HG03108 (cell line): ENCODE data around the gene GAA.

Experiments used
- ATAC-seq: cut with Tn5 transposase; IDR thresholded peaks from one replicate; pipeline ENCODE4 v1.9.1; 2021; ENCODE audit warnings: moderate library complexity; ENCODE audit not compliant: unreplicated experiment

The GAA gene

DNA sequence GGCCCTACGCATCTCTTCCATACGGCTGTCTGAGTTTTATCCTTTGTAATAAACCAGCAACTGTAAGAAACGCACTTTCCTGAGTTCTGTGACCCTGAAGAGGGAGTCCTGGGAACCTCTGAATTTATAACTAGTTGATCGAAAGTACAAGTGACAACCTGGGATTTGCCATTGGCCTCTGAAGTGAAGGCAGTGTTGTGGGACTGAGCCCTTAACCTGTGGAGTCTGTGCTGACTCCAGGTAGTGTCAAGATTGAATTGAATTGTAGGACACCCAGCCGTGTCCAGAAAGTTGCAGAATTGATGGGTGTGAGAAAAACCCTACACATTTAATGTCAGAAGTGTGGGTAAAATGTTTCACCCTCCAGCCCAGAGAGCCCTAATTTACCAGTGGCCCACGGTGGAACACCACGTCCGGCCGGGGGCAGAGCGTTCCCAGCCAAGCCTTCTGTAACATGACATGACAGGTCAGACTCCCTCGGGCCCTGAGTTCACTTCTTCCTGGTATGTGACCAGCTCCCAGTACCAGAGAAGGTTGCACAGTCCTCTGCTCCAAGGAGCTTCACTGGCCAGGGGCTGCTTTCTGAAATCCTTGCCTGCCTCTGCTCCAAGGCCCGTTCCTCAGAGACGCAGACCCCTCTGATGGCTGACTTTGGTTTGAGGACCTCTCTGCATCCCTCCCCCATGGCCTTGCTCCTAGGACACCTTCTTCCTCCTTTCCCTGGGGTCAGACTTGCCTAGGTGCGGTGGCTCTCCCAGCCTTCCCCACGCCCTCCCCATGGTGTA, 1.5 kb downstream of the GAA start:
- no peak for ATAC-seq

DNA sequence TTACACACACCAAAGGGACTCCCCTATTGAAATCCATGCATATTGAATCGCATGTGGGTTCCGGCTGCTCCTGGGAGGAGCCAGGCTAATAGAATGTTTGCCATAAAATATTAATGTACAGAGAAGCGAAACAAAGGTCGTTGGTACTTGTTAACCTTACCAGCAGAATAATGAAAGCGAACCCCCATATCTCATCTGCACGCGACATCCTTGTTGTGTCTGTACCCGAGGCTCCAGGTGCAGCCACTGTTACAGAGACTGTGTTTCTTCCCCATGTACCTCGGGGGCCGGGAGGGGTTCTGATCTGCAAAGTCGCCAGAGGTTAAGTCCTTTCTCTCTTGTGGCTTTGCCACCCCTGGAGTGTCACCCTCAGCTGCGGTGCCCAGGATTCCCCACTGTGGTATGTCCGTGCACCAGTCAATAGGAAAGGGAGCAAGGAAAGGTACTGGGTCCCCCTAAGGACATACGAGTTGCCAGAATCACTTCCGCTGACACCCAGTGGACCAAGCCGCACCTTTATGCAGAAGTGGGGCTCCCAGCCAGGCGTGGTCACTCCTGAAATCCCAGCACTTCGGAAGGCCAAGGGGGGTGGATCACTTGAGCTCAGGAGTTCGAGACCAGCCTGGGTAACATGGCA, 2.2 kb downstream of the GAA start:
- no peak for ATAC-seq

DNA sequence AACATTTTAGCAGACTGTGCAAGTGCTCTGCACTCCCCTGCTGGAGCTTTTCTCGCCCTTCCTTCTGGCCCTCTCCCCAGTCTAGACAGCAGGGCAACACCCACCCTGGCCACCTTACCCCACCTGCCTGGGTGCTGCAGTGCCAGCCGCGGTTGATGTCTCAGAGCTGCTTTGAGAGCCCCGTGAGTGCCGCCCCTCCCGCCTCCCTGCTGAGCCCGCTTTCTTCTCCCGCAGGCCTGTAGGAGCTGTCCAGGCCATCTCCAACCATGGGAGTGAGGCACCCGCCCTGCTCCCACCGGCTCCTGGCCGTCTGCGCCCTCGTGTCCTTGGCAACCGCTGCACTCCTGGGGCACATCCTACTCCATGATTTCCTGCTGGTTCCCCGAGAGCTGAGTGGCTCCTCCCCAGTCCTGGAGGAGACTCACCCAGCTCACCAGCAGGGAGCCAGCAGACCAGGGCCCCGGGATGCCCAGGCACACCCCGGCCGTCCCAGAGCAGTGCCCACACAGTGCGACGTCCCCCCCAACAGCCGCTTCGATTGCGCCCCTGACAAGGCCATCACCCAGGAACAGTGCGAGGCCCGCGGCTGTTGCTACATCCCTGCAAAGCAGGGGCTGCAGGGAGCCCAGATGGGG, 3.1 kb downstream of the GAA start:
- ATAC-seq = no peak

DNA sequence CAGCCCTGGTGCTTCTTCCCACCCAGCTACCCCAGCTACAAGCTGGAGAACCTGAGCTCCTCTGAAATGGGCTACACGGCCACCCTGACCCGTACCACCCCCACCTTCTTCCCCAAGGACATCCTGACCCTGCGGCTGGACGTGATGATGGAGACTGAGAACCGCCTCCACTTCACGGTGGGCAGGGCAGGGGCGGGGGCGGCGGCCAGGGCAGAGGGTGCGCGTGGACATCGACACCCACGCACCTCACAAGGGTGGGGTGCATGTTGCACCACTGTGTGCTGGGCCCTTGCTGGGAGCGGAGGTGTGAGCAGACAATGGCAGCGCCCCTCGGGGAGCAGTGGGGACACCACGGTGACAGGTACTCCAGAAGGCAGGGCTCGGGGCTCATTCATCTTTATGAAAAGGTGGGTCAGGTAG, 3.6 kb downstream of the GAA start:
- ATAC-seq = no peak

- no peak for ATAC-seq
Observed at GRCh38 chr17:80105762-80106161, 4.4 kb downstream of the GAA start.

GRCh38 chr17:80106176-80106575, 4.8 kb downstream of the GAA start:
- no peak for ATAC-seq

- no peak for ATAC-seq
Observed at GRCh38 chr17:80106751-80107150, 5.4 kb downstream of the GAA start.

- ATAC-seq = no peak
Observed at GRCh38 chr17:80107231-80108021, 6.0 kb downstream of the GAA start.

- ATAC-seq = no peak
Observed at GRCh38 chr17:80108036-80108971, 6.9 kb downstream of the GAA start.

- no peak for ATAC-seq
Observed at GRCh38 chr17:80109066-80109660, 7.8 kb downstream of the GAA start.

- no peak for ATAC-seq
Observed at GRCh38 chr17:80109713-80110446, 8.5 kb downstream of the GAA start.

DNA sequence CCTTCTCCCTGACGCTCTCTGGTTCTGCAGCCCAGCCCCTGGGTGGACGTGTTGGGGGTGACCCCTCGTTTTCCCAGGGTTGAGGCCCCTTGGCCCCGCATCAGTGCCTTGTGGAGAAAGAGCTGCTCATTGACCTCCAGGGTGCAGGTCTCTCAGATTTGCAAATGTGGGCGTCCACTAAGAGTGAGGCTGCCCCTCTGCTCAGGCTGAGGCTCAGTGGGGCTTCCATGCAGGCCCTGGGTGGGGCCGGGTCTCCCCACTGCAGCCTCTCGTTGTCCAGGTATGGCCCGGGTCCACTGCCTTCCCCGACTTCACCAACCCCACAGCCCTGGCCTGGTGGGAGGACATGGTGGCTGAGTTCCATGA, 9.0 kb downstream of the GAA start:
- no peak for ATAC-seq

GRCh38 chr17:80110927-80111701, 9.7 kb downstream of the GAA start:
- ATAC-seq = no peak

DNA sequence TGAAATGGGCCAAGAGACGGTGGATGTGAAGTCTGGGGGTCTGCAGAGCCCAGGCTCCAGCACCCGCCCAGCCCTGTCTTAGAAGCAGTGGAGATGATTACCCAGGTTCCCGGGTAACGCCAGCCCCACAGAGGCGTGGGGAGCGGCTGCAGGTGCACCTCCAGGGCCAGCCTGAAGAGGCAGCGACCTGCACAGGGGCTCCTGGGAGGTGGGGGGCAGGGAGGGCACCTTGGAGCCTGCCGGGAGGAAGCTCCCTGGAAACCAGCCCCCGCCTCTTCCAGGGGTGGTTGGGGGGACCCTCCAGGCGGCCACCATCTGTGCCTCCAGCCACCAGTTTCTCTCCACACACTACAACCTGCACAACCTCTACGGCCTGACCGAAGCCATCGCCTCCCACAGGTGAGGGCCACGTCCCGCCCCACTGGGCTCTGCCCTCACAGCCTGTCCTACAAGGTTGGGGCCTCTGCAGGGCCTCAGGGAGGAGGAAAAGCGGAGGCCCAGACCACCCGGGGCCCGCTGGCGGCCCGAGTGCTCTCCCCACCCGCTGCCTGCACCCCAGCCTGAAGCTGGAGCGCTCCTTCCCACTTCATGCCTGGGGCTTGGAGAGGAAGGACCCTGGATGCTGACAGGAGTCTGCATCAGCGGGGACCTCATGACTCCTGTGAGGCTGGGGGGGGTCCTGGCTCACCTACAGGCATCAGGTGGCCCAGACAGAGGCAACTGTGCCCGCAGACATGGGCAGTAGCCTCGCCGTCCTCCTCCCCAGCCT, 10.5 kb downstream of the GAA start:
- no peak for ATAC-seq

- no peak for ATAC-seq
Observed at GRCh38 chr17:80112471-80113032, 11.2 kb downstream of the GAA start.

DNA sequence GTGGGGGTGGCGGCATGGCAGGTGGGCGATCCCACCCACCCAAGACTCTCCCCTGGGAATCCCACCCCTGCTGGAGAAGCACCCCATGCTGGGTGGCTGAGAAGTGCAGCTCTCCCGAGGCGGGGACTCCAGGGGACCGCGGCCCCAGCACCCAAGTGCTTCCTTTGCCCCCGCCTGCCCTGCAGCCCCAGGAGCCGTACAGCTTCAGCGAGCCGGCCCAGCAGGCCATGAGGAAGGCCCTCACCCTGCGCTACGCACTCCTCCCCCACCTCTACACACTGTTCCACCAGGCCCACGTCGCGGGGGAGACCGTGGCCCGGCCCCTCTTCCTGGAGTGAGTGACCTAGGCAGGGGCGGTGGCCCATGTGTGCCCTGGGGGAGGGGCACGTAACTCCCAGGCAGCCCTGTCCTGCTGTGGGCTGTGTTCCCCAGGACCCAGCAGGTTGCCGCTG, 11.7 kb downstream of the GAA start:
- no peak for ATAC-seq

DNA sequence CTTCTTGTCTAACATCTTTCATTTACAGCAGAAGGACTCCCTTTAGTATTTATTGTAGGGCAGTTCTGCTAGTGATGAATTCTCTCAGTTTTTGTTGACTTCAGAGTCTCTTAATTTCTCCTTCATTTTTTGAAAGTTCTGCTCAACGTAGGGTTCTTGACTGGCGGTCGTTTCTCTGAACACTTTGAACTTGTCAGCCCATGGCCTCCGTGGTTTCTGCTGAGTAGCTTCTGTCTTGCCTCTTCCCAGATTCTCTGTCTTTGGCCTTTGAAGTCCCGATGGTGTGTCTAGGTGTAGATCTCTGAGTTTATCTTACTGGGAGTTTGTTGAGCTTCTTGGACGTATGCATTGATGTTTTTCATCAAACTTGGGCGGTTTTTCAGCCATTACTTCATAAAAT, 13.4 kb downstream of the GAA start:
- ATAC-seq = no peak
